Uterus (tissue), 4 donors: ENCODE data around the gene RRBP1. TPM values are rescaled to one million over a fixed set of nuclear protein-coding genes. Genes with fewer than 3 reads are reported as not detected.

Source experiments
- DNase-seq, 2 donors: peaks; one replicate each; pipeline ENCODE4 v3.0.0-alpha.2; 2019 to 2020
- H3K27ac ChIP-seq, 2 donors: fragments of 200-600 bp; sonication (generic); 1 replicate in 1 of 2; 2 replicates in 1 of 2; pipeline ENCODE4 v1.5.1; 2016 to 2018
- H3K27me3 ChIP-seq, 2 donors: fragments of 200-600 bp; sonication (generic); one replicate each; pipeline ENCODE4 v1.5.1; 2018 to 2019; ENCODE audit warnings: control low read depth in 1 of 2
- H3K36me3 ChIP-seq, 2 donors: fragments of 200-600 bp; sonication (generic); one replicate each; pipeline ENCODE4 v1.5.1; 2019; ENCODE audit warnings: control low read depth in 1 of 2
- H3K4me1 ChIP-seq, 2 donors: fragments of 200-600 bp; sonication (generic); one replicate each; pipeline ENCODE4 v1.5.1; 2018 to 2019; ENCODE audit warnings: control low read depth in 1 of 2
- H3K4me3 ChIP-seq, 2 donors: fragments of 200-600 bp; sonication (generic); 1 replicate in 1 of 2; 2 replicates in 1 of 2; pipeline ENCODE4 v1.5.1; 2018 to 2019; ENCODE audit warnings: mild to moderate bottlenecking in 1 of 2
- H3K9me3 ChIP-seq, 2 donors: fragments of 200-600 bp; sonication (generic); one replicate each; pipeline ENCODE4 v1.5.1; 2019; ENCODE audit warnings: control low read depth in 1 of 2
- POLR2A ChIP-seq, 2 donors: fragments of 450-650 bp; IDR thresholded peaks; one replicate each; pipeline ENCODE4 v1.6.1; 2016; ENCODE audit warnings: antibody characterized with exemption in 2 of 2, mild to moderate bottlenecking in 1 of 2, moderate library complexity in 1 of 2
- intact Hi-C: fragments of 100-400 bp; cut with DNase I; formaldehyde crosslinking; loops from one replicate; pipeline ENCODE4 v1.15.1; 2023; ENCODE audit warnings: low total_unique reads
- total RNA-seq, 4 donors: library from RNA; depleted of rRNA in 3 of 4; stranded (reverse); fragments of >200 nt in 3 of 4; gene quantifications; one replicate each; pipeline versions ENCODE4 v1.1.0 to v1.2.4, GENCODE V29; 2014 to 2023
- TF ChIP-seq, protein P1 (sequence below), 4 experiments: fragments of 200-600 bp in 2 of 4; fragments of 450-650 bp in 2 of 4; sonication (generic) in 2 of 4; IDR thresholded peaks; one replicate each; pipeline ENCODE4 v1.5.1; 2016 to 2019; ENCODE audit warnings: antibody characterized with exemption in 4 of 4, mild to moderate bottlenecking in 2 of 4, moderate library complexity in 1 of 4
- donor health status: DM: yes; HTN: yes; CAD: no.

The RRBP1 gene
- total RNA-seq, 4 donors from 2014 or later, result 13.2 to 172 (median 96.9) TPM

DNA sequence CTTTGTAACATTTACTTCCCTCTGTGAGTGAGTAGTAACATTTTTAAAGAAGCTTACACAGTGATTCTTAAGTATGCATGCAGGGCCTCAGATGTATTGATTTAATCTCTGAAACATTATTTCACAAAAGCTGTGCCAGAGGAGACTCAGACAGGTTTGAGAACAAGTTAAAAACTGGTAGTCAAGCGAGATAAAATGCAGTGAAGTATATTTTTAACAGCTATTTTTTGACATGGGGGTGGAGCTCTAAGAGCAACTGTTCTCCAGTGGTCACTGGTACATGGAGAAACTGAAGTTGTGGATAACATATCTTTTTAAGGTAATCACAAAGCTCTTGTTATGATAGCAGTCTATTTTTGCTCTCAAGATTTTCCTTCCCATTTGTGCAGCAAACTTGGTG lies 91.8 kb downstream of the RRBP1 start:
- Histone ChIP-seq H3K27ac (peak overlapping the region; percentile 58 to 84), H3K9me3 (no peaks in the 10 kb centered on the region), H3K27me3 (no peaks in the 10 kb centered on the region), H3K4me3 (no peak overlapping the region), H3K36me3 (no peaks in the 10 kb centered on the region), H3K4me1 (peaks cover 6 to 40% of the 10 kb centered on the region in 2 donors)
- intact Hi-C loops, result no loop called here
- no peak for DNase-seq
- TF ChIP-seq POLR2A (IDR thresholded peaks at IDR 0.05), result no peak
- TF ChIP-seq, protein P1, sequence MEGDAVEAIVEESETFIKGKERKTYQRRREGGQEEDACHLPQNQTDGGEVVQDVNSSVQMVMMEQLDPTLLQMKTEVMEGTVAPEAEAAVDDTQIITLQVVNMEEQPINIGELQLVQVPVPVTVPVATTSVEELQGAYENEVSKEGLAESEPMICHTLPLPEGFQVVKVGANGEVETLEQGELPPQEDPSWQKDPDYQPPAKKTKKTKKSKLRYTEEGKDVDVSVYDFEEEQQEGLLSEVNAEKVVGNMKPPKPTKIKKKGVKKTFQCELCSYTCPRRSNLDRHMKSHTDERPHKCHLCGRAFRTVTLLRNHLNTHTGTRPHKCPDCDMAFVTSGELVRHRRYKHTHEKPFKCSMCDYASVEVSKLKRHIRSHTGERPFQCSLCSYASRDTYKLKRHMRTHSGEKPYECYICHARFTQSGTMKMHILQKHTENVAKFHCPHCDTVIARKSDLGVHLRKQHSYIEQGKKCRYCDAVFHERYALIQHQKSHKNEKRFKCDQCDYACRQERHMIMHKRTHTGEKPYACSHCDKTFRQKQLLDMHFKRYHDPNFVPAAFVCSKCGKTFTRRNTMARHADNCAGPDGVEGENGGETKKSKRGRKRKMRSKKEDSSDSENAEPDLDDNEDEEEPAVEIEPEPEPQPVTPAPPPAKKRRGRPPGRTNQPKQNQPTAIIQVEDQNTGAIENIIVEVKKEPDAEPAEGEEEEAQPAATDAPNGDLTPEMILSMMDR (IDR thresholded peaks at IDR 0.05), result no peak

DNA sequence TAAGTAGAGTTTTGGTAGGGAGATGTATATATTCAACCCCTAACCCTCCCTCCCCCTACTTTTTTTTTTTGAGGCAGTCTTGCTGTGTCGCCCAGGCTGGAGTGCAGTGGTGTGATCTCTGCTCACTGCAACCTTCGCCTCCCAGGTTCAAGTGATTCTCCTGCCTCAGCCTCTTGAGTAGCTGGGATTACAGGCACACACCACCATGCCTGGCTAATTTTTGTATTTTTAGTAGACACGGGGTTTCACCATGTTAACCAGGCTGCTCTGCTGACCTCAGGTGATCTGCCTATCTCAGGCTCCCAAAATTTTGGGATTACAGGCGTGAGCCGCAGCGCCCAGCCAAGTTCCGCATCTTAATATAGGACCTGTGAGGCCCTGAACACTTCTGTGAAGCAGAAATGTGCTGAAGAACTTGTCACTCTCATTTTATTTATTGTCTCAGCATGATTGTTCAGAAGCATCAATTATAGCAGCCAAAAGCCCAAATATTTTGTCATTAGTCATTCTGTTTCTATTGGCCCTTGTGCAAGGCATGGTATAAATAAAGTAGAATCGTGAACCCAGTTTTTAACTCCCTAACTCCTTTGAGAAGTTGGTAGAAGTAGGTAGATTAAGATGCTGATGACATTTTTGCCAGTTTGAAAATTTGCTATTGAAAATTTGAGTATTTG lies 92.7 kb downstream of the RRBP1 start:
- no peak for DNase-seq
- Histone ChIP-seq H3K27me3 (no peaks in the 10 kb centered on the region), H3K4me3 (no peak overlapping the region), H3K36me3 (no peaks in the 10 kb centered on the region), H3K9me3 (no peaks in the 10 kb centered on the region), H3K4me1 (peaks cover 6 to 38% of the 10 kb centered on the region in 2 donors), H3K27ac (peak overlapping the region; percentile 58 to 84)
- TF ChIP-seq POLR2A (IDR thresholded peaks at IDR 0.05), result no peak
- TF ChIP-seq, protein P1 (IDR thresholded peaks at IDR 0.05), result no peak
- intact Hi-C loops, result no loop called here

DNA sequence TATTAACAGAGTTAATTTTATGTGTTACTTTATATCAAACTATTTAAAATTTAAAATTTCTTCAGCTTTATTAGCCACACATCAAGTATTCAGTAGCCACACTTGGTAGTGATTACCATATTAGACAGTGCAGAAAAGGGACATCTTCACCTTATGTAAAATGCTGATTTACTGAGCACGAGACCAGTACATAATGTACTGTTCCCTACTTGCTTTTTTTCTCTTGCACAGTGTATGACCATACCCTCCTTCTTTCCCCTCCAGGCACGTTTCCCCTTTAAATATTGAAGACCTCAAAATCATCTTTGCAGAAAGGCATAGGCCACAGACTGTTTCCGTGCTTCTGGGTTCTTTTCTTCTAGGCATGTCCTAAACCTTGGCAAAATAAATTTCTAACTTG lies 94.2 kb downstream of the RRBP1 start:
- no peak for TF ChIP-seq POLR2A (IDR thresholded peaks at IDR 0.05)
- TF ChIP-seq, protein P1 (IDR thresholded peaks at IDR 0.05), result no peak
- Histone ChIP-seq H3K27ac (peak overlapping the region in 1 of 2 donors; percentile 84), H3K4me1 (peaks cover 10 to 31% of the 10 kb centered on the region in 2 donors), H3K4me3 (no peak overlapping the region), H3K9me3 (no peaks in the 10 kb centered on the region), H3K27me3 (no peaks in the 10 kb centered on the region), H3K36me3 (no peaks in the 10 kb centered on the region)
- intact Hi-C loops, result no loop called here
- no peak for DNase-seq

DNA sequence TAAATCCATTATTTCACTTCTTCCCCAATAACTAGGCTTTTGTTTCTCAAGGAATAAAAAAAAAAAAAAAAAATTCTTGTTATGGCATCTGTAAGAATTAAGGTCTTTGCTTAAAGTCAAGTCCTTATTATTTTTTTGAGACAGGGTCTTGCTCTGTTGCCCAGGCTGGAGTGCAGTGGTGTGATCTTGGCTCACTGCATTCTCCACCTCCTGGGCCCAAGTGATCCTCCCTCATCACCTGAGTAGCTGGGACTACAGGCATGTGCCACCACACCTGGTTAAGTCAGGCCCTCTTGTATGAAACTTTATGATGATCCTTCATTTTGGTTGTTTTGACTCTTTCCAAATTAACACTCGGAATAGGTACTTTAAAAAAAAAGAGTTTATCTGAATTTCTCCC lies 94.9 kb downstream of the RRBP1 start:
- H3K27ac ChIP-seq, result peak overlapping the region in 1 of 2 donors; percentile 84
- intact Hi-C loops, result no loop called here
- H3K4me1 ChIP-seq, result peaks cover 10 to 31% of the 10 kb centered on the region in 2 donors

DNA sequence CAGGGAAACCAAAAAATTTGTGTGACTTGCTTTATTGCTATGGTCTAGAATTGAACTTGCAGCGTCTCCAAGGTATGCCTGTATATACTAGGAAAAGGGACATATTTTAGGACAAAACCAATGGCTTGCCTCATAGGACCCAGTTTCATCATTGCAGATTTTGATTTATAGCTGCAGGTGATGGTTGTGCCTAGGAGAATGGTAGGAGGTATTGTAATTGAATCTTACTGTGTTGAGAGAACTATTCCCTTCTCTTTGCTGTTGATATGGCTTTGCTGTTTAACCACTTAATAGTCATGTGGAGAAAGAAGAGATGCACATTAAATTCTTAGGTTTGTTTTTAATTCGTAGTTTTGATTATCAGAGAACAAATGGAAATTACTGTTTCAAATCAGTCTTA lies 95.8 kb downstream of the RRBP1 start:
- no peak for DNase-seq
- no peak overlapping the region for H3K4me3 ChIP-seq
- no peaks in the 10 kb centered on the region for H3K27me3 ChIP-seq
- H3K36me3 ChIP-seq, result no peaks in the 10 kb centered on the region
- intact Hi-C loops, result no loop called here
- H3K27ac ChIP-seq, result peak overlapping the region in 1 of 2 donors; percentile 43
- no peak for TF ChIP-seq POLR2A (IDR thresholded peaks at IDR 0.05)
- TF ChIP-seq, protein P1 (IDR thresholded peaks at IDR 0.05), result no peak
- H3K4me1 ChIP-seq, result peaks cover 10 to 28% of the 10 kb centered on the region in 2 donors
- H3K9me3 ChIP-seq, result no peaks in the 10 kb centered on the region

More for the DNA sequence above, 94.9 kb downstream of the RRBP1 start:
- no peaks in the 10 kb centered on the region for H3K36me3 ChIP-seq
- H3K27me3 ChIP-seq, result no peaks in the 10 kb centered on the region
- TF ChIP-seq, protein P1 (IDR thresholded peaks at IDR 0.05), result no peak
- TF ChIP-seq POLR2A (IDR thresholded peaks at IDR 0.05), result no peak
- H3K4me3 ChIP-seq, result no peak overlapping the region
- no peaks in the 10 kb centered on the region for H3K9me3 ChIP-seq
- DNase-seq, result no peak
